ENCODE results near the gene CRTC1.

Gene CRTC1

DNA sequence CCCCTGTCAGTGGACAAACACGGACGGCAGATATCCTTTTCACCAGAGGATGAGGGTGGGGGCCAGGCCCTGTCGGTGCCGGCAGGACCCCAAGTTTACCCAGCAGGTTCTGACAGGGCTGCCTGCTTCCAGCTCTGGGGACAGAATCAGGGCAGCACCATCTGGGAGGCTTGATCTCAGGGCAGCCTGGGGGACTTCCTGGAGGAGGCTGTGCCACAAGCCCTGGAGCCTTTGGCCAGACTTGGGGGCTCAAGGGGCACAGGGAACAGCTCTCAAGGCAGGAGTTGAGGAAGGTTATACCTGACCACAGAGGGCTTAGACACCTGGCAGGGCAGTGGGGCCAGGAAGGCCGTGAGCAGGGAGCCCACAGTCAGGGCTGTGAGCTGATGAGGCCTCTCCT, 62.5 kb downstream of the CRTC1 start:
- no peak for ATAC-seq
- TF ChIP-seq CSDC2 (CRISPR knock-in tag; IDR thresholded peaks at IDR 0.05): no peak
- TF ChIP-seq, protein P1, sequence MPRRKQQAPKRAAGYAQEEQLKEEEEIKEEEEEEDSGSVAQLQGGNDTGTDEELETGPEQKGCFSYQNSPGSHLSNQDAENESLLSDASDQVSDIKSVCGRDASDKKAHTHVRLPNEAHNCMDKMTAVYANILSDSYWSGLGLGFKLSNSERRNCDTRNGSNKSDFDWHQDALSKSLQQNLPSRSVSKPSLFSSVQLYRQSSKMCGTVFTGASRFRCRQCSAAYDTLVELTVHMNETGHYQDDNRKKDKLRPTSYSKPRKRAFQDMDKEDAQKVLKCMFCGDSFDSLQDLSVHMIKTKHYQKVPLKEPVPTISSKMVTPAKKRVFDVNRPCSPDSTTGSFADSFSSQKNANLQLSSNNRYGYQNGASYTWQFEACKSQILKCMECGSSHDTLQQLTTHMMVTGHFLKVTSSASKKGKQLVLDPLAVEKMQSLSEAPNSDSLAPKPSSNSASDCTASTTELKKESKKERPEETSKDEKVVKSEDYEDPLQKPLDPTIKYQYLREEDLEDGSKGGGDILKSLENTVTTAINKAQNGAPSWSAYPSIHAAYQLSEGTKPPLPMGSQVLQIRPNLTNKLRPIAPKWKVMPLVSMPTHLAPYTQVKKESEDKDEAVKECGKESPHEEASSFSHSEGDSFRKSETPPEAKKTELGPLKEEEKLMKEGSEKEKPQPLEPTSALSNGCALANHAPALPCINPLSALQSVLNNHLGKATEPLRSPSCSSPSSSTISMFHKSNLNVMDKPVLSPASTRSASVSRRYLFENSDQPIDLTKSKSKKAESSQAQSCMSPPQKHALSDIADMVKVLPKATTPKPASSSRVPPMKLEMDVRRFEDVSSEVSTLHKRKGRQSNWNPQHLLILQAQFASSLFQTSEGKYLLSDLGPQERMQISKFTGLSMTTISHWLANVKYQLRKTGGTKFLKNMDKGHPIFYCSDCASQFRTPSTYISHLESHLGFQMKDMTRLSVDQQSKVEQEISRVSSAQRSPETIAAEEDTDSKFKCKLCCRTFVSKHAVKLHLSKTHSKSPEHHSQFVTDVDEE (CRISPR knock-in tag; IDR thresholded peaks at IDR 0.05): no peak
- TF ChIP-seq PPARA (CRISPR knock-in tag; IDR thresholded peaks at IDR 0.05; ENCODE audit: borderline replicate concordance): no peak
- TF ChIP-seq, protein P2, sequence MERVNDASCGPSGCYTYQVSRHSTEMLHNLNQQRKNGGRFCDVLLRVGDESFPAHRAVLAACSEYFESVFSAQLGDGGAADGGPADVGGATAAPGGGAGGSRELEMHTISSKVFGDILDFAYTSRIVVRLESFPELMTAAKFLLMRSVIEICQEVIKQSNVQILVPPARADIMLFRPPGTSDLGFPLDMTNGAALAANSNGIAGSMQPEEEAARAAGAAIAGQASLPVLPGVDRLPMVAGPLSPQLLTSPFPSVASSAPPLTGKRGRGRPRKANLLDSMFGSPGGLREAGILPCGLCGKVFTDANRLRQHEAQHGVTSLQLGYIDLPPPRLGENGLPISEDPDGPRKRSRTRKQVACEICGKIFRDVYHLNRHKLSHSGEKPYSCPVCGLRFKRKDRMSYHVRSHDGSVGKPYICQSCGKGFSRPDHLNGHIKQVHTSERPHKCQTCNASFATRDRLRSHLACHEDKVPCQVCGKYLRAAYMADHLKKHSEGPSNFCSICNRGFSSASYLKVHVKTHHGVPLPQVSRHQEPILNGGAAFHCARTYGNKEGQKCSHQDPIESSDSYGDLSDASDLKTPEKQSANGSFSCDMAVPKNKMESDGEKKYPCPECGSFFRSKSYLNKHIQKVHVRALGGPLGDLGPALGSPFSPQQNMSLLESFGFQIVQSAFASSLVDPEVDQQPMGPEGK (CRISPR knock-in tag; IDR thresholded peaks at IDR 0.05; ENCODE audit: borderline replicate concordance): no peak
- no peak for TF ChIP-seq ZFP3 (CRISPR knock-in tag; IDR thresholded peaks at IDR 0.05)
- no peak for TF ChIP-seq OSR1 (CRISPR knock-in tag; IDR thresholded peaks at IDR 0.05)
- TF ChIP-seq GLIS3 (CRISPR knock-in tag; IDR thresholded peaks at IDR 0.05): no peak
- no peak for TF ChIP-seq RARB (CRISPR knock-in tag; IDR thresholded peaks at IDR 0.05)
- TF ChIP-seq TOX (CRISPR knock-in tag; IDR thresholded peaks at IDR 0.05; ENCODE audit: borderline replicate concordance): no peak
- TF ChIP-seq ARNTL (CRISPR knock-in tag; IDR thresholded peaks at IDR 0.05; ENCODE audit: borderline replicate concordance, low read depth): no peak
- TF ChIP-seq, protein P3, sequence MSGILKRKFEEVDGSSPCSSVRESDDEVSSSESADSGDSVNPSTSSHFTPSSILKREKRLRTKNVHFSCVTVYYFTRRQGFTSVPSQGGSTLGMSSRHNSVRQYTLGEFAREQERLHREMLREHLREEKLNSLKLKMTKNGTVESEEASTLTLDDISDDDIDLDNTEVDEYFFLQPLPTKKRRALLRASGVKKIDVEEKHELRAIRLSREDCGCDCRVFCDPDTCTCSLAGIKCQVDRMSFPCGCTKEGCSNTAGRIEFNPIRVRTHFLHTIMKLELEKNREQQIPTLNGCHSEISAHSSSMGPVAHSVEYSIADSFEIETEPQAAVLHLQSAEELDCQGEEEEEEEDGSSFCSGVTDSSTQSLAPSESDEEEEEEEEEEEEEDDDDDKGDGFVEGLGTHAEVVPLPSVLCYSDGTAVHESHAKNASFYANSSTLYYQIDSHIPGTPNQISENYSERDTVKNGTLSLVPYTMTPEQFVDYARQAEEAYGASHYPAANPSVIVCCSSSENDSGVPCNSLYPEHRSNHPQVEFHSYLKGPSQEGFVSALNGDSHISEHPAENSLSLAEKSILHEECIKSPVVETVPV (CRISPR knock-in tag; IDR thresholded peaks at IDR 0.05): no peak
- no peak for TF ChIP-seq SNAI2 (CRISPR knock-in tag; IDR thresholded peaks at IDR 0.05)
- TF ChIP-seq ZNF8 (CRISPR knock-in tag; IDR thresholded peaks at IDR 0.05): no peak
- no peak for TF ChIP-seq ZNF565 (CRISPR knock-in tag; conservative IDR thresholded peaks at IDR 0.05; ENCODE audit: low read depth)
- TF ChIP-seq ISL1 (CRISPR knock-in tag; IDR thresholded peaks at IDR 0.05): no peak

DNA sequence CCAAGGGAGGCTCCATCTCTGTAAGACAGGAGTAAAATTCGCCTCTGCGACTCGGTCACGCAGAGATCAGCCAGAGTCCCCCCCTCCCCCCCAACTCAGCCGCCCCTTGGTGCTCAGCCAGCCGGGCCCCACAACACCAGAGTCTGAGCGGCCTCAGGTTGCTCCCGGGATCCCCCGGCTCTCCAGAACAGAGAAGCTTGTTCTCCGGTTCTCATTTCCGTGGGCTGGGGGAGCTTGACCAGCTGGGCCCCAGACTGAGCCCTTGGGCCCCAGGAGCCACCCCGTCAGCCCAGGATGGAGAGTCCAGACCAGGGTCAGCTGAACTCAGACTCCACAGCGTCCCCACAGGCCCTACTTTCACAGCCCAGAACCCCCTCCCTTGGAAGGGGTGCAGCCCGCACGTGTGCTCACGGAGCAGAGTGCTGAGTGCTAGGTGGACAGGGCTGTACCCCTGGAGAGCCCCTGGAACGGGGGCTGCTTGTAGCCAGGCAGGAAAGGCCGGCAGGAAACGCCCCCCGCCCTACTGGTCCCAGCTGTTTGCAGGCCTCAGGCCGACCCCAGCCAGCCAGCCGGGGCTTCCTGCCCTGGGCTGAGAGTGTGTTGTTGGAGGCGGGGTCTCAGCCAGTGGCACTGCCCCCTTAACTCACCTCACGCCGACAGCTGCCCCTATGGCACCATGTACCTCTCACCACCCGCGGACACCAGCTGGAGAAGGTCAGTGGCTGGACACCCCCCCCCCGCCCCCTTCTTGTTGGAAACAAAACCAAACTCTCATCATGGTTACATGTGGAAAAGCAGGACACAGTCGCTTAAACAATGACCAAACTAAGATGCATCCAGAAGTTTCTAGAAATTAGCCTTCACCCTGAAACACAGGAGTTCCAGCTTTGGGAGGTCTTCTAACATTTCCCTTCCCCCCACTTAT, 63.2 kb downstream of the CRTC1 start:
- no peak for ATAC-seq
- TF ChIP-seq TCF4 (CRISPR knock-in tag; IDR thresholded peaks at IDR 0.05; ENCODE audit: borderline replicate concordance) (no peak), ZNF70 (CRISPR knock-in tag; IDR thresholded peaks at IDR 0.05) (no peak), CSDC2 (CRISPR knock-in tag; IDR thresholded peaks at IDR 0.05) (no peak)

DNA sequence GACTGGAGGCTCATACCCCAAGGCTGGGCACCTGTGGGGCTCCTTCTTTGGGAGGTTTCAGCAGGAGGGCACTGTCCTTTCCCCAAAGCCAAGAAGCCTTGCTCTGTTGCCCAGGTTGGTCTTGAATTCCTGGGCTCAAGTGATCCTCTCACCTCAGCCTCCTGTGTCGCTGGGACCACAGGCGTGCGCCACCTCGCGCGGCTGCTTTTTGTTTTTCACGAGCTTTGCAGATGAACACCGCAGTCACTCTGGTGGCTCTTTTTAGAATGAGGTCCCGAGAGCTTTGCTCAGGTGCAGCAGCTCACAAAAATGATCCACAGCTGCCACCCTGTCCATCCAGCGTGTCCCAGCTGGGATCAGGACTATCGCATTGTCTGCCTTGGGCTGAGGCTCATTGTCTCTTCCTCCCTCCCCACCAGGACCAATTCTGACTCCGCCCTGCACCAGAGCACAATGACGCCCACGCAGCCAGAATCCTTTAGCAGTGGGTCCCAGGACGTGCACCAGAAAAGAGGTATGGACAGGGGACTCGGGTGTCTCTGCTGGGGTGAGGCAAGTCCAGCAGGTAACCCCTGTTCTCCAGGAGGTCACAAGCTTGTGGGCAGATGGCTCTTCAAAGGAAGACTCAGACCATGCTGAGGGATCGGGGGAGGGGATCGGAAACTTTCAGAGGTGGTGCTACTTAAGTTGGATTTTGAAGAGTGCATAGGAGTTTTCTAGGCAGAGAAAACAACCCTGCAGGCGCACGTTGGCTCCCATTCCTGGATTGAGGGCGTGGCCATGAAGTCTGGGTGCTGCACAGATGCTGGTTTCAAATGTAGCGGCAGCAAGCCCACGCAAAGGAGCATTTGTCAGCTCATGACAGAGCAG, 66.1 kb downstream of the CRTC1 start:
- no peak for ATAC-seq
- TF ChIP-seq ZFP30 (CRISPR knock-in tag; IDR thresholded peaks at IDR 0.05) (no peak), ZFP3 (CRISPR knock-in tag; IDR thresholded peaks at IDR 0.05) (peak; percentile 88)

DNA sequence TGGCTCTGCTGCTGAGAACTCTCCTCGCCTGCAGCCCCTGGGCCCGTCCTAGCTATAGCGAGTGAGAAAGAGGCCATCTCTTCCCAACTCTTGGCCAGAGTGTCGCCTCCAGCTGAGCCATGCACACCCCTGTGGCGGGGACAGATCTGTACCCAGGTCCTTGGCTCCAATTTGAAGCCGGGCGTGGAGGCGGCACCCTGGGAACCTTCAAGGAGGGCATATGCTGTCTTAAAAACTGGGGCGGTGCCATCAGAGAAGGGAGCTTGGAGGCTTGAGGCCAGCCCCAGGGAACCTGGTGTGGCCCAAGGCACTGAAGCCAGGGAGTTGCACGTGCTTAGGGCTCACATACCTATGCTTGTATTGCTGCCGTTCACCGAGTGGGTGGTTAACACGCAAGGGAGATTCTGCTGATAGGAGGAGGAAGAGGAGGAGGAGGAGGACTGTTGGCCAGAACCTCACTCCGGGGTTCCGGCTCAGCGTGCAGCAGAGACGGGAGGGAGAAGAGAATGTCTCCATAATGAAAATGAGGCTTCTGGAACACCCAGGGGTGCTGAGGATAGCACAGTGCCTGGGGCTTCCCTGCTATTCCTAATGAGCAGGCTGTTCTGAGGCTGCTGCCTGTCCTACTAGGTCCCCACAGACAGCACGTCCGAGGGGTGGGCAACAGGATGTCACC, 67.0 kb downstream of the CRTC1 start:
- TF ChIP-seq ESRRG (CRISPR knock-in tag; IDR thresholded peaks at IDR 0.05) (no peak), ZNF70 (CRISPR knock-in tag; IDR thresholded peaks at IDR 0.05) (no peak), CSDC2 (CRISPR knock-in tag; IDR thresholded peaks at IDR 0.05) (no peak), PPARA (CRISPR knock-in tag; IDR thresholded peaks at IDR 0.05; ENCODE audit: borderline replicate concordance) (no peak), RARB (CRISPR knock-in tag; IDR thresholded peaks at IDR 0.05) (no peak)
- TF ChIP-seq, protein P4, sequence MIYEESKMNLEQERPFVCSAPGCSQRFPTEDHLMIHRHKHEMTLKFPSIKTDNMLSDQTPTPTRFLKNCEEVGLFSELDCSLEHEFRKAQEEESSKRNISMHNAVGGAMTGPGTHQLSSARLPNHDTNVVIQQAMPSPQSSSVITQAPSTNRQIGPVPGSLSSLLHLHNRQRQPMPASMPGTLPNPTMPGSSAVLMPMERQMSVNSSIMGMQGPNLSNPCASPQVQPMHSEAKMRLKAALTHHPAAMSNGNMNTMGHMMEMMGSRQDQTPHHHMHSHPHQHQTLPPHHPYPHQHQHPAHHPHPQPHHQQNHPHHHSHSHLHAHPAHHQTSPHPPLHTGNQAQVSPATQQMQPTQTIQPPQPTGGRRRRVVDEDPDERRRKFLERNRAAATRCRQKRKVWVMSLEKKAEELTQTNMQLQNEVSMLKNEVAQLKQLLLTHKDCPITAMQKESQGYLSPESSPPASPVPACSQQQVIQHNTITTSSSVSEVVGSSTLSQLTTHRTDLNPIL (CRISPR knock-in tag; IDR thresholded peaks at IDR 0.05; ENCODE audit: low read depth): no peak
- TF ChIP-seq, protein P5, sequence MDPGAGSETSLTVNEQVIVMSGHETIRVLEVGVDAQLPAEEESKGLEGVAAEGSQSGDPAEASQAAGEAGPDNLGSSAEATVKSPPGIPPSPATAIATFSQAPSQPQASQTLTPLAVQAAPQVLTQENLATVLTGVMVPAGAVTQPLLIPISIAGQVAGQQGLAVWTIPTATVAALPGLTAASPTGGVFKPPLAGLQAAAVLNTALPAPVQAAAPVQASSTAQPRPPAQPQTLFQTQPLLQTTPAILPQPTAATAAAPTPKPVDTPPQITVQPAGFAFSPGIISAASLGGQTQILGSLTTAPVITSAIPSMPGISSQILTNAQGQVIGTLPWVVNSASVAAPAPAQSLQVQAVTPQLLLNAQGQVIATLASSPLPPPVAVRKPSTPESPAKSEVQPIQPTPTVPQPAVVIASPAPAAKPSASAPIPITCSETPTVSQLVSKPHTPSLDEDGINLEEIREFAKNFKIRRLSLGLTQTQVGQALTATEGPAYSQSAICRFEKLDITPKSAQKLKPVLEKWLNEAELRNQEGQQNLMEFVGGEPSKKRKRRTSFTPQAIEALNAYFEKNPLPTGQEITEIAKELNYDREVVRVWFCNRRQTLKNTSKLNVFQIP (CRISPR knock-in tag; IDR thresholded peaks at IDR 0.05; ENCODE audit: borderline replicate concordance, low read depth): no peak
- no peak for ATAC-seq

Measured in SK-N-SH treated with all-trans-retinoic acid at 6 μM for 48 hours (cell line).